T47D (cell line): ENCODE data around the gene SMPD4.
A peak's percentile ranks its signal among the peaks of the same experiment; 100 is the strongest.
"Not testable (repeated sequence)": the region's sequence is repeated elsewhere in the genome, so short reads cannot be mapped to it uniquely, and the experiment has no call there.

ENCODE experiments used
- DNase-seq, 2 experiments: peaks; one replicate each; pipeline versions ENCODE4 v3.0.0 to v3.0.0-alpha.2; 2011 to 2012; ENCODE audit warnings: low read depth in 1 of 2, low spot score in 1 of 2
- JUND ChIP-seq: IDR thresholded peaks from 2 replicates; pipeline ENCODE4 v1.6.1; 2012; ENCODE audit warnings: low read depth
- in situ Hi-C: cut with HindIII; loops from 2 replicates; pipeline ENCODE4 v1.10.0; 2016; ENCODE audit warnings: low sequenced_read_pairs, low pct_unique_long_range_greater_than_20kb

The SMPD4 gene

DNA sequence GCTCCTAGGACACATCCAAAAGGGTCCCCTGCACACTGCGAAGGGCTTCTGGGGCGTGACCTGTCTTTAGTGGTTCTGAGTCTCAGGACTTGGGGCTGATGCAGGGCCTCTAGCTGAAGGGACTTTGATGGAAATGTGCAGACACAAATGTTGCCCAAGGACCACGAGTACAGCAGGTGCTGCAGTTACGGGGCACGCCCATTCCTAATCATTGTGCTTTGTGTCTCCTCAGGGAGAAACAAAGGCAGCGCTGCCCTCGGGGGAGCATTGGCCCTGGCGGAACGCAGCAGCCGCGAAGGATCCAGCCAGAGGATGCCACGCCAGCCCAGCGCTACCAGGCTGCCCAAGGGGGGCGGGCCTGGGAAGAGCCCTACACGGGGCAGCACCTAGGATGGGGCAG is 8.8 kb upstream of the SMPD4 start:
- DNase-seq, result no peak
- TF ChIP-seq JUND, result no peak
- in situ Hi-C loops, result no loop called here

DNA sequence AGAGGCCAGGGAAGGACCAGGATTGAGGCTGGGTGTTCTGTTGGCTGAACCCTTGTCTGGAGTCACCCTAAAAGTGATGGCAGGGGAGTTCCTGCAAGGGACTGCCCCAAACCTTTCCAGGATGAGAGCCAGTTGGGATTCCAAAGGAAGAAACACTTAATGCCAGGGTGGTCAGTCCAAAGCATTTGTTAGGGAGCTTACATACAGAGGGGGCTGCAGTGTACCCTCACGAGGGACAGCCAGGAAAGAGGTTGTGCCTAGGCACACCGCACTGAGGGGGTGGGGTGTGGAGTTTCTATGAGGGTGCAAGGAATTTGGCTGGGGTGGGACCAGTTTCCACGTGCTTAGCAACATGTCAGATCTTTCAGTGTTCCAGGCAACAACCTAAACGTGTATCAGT is 7.6 kb upstream of the SMPD4 start:
- DNase-seq, in situ Hi-C loops: not testable (repeated sequence)

GRCh38 chr2:130187859-130188792 is 6.7 kb upstream of the SMPD4 start:
- in situ Hi-C loops, DNase-seq: not testable (repeated sequence)

DNA sequence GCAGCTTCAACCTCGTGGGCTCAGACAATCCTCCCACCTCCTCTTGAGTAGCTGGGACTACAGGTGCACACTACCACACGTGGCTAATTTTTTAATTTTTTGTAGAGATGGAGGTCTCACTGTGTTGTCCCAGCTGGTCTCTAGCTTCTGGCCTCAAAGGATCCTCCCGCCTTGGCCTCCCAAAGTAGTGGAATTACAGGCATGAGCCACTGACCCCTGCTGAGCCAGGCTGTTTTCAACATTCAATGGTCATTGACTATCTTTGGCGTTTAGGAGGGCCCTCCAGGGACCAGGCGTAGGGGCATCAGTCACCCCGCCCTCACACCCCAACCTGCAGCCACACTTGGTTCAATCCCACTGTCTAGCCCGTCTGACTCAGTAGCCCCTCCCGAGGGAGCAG is 5.9 kb upstream of the SMPD4 start:
- no peak for TF ChIP-seq JUND
- DNase-seq, result no peak
- in situ Hi-C loops, result no loop called here

GRCh38 chr2:130186391-130186790 is 5.0 kb upstream of the SMPD4 start:
- TF ChIP-seq JUND, result no peak
- DNase-seq, result no peak
- in situ Hi-C loops, result no loop called here

GRCh38 chr2:130185896-130186295 is 4.5 kb upstream of the SMPD4 start:
- no peak for TF ChIP-seq JUND
- in situ Hi-C loops, result no loop called here
- no peak for DNase-seq

DNA sequence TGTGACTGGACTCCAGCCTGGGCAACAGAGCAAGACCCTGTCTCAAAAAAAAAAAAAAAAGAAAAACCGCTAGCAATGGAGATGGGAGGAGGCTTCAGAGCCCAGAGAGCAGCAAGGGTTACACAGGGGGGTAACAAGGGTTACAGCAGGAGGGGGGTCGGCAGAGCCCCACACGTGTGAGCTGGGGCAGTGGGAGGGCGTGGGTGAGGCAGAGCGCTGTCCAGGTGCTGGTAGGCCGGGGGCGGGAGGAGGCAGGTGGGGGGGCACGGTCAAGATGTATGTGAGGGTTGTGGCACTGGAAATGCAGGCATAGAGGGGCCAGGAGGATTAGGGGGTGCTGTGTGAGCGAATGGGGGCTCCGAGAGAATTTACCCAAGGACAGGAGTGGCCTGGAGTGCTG is 4.0 kb upstream of the SMPD4 start:
- no peak for TF ChIP-seq JUND
- in situ Hi-C loops, result no loop called here
- no peak for DNase-seq

GRCh38 chr2:130183512-130184373 is 2.3 kb upstream of the SMPD4 start:
- no peak for DNase-seq
- in situ Hi-C loops, result no loop called here
- TF ChIP-seq JUND, result no peak

GRCh38 chr2:130182826-130183511 is 1.6 kb upstream of the SMPD4 start:
- DNase-seq, in situ Hi-C loops: not testable (repeated sequence)

- in situ Hi-C loops, result not testable (repeated sequence)
These were observed 679 bp upstream of the SMPD4 start, which contains the start of gene MZT2B for GRCh38 chr2:130181880-130182682. MZT2B (plus strand) TSS chr2:130182262; CDS start chr2:130182283, 21 bp downstream.

DNA sequence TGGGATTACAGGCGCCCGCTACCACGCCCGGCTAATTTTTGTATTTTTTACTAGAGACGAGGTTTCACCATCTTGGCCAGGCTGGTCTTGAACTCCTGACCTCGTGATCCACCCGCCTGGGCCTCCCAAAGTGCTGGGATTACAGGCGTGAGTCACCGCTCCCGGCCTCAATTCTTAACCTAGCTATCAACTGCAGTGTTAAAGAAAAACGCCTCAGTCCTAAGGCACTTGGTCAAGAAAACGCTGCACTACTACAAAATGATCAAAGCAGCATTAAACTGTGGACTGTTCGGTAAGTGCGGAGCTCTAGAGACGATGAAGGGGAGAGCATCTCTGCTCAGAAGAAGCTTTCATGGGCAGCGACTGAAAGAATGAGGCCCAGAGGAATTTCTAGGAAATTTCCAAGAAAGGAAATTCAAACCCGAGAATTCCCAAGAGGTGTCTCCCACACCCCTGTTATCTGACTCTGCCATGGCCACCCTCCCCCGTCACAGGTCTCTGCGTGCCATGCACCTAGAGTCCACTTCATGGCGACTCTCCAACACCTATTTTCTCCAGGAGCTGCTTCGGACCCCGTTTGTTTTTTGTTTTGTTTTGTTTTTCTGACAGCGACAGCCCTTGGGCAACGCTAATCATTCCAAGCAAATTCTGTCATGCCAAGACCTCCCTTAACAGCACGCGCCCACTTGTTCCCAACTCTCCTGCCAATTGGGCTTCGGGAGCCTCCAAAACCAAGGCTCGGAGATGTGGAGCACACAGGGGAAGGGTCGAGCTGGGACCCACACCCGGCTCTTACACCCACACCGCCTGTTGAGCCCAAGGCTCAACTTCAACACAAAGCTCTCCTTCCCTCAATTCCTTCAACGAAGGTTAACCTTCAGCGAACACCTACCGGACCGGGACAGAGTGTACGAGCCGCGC is 738 bp downstream of the SMPD4 start:
- in situ Hi-C loops, DNase-seq: not testable (repeated sequence)

More at GRCh38 chr2:130181880-130182682, 679 bp upstream of the SMPD4 start, which contains the start of gene MZT2B:
- DNase-seq, result peak; percentile 75 to 90

DNA sequence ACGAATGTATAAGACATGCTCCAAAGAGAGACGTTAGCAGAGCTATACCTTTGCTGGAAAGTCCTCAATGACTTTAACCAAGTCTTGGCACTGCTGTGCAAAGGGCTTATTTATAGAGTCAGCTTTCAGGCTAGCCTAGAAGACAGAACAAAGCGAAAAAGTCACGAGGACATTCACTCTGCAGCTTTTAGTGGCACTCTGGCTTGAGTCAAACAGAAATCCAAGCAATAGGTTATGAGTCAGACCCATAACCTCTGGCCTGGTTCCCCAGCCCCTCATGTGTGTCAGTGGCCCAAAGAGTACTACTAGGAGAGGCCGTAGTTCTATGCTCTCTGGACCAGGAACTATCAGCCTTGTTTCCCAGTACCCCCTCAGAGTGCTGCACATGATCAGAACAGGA is 6.5 kb downstream of the SMPD4 start:
- in situ Hi-C loops, DNase-seq: not testable (repeated sequence)
